Cardiac fibroblast (primary cell): ENCODE data around the gene SH2D4B.
A peak's percentile ranks its signal among the peaks of the same experiment; 100 is the strongest.

Source experiments
- DNase-seq, 2 donors: peaks; one replicate each; pipeline versions ENCODE4 v3.0.0 to v3.0.0-alpha.2; 2010; ENCODE audit warnings: low read depth in 2 of 2
- H3K4me3 ChIP-seq, 2 donors: replicated peaks in 1 of 2; 1 replicate in 1 of 2; 2 replicates in 1 of 2; pipeline ENCODE4 v1.5.1; 2011; ENCODE audit warnings: low read depth in 2 of 2, low read length in 2 of 2, mild to moderate bottlenecking in 2 of 2, moderate library complexity in 1 of 2
- CTCF ChIP-seq: IDR thresholded peaks from one replicate; pipeline ENCODE4 v1.5.1; 2011; ENCODE audit warnings: low read depth, mild to moderate bottlenecking, low read length, inconsistent platforms

SH2D4B gene

GRCh38 chr10:80684259-80684658, 146.6 kb downstream of the SH2D4B start:
- no peak for TF ChIP-seq CTCF
- H3K4me3 ChIP-seq, result no peak overlapping the region
- DNase-seq, result peak; percentile 28 to 49

GRCh38 chr10:80685355-80685754, 147.7 kb downstream of the SH2D4B start:
- H3K4me3 ChIP-seq, result no peak overlapping the region
- no peak for TF ChIP-seq CTCF
- no peak for DNase-seq

- TF ChIP-seq CTCF, result no peak
- H3K4me3 ChIP-seq, result no peak overlapping the region
- DNase-seq, result no peak
Measured at GRCh38 chr10:80686734-80687475, 149.2 kb downstream of the SH2D4B start.

- TF ChIP-seq CTCF, result no peak
- no peak overlapping the region for H3K4me3 ChIP-seq
- DNase-seq, result no peak
Measured at GRCh38 chr10:80687476-80687789, 149.7 kb downstream of the SH2D4B start.

- DNase-seq, result no peak
- TF ChIP-seq CTCF, result no peak
- no peak overlapping the region for H3K4me3 ChIP-seq
Measured at GRCh38 chr10:80690434-80690833, 152.7 kb downstream of the SH2D4B start.

- no peak for TF ChIP-seq CTCF
- DNase-seq, result no peak
- H3K4me3 ChIP-seq, result no peak overlapping the region
Measured at GRCh38 chr10:80691441-80691840, 153.7 kb downstream of the SH2D4B start.

- no peak overlapping the region for H3K4me3 ChIP-seq
- TF ChIP-seq CTCF, result no peak
- no peak for DNase-seq
Measured at GRCh38 chr10:80693565-80693964, 155.9 kb downstream of the SH2D4B start.
